ENCODE results near the gene CRY1.

CRY1 gene

GRCh38 chr12:106971065-106971464, 122.3 kb downstream of the CRY1 start:
- no peak overlapping the region for H3K4me3 ChIP-seq (ENCODE audit: low read depth, low read length)

GRCh38 chr12:106964526-106964925, 128.8 kb downstream of the CRY1 start:
- no peak overlapping the region for H3K4me3 ChIP-seq (ENCODE audit: low read depth, low read length)

GRCh38 chr12:106962286-106962685, 131.1 kb downstream of the CRY1 start:
- H3K4me3 ChIP-seq (ENCODE audit: low read depth, low read length): no peak overlapping the region

- no peak overlapping the region for H3K4me3 ChIP-seq (ENCODE audit: low read depth, low read length)
These were observed 132.9 kb downstream of the CRY1 start for GRCh38 chr12:106960443-106960842.

- no peak overlapping the region for H3K4me3 ChIP-seq (ENCODE audit: low read depth, low read length)
These were observed 135.8 kb downstream of the CRY1 start for GRCh38 chr12:106957583-106957982.

- H3K4me3 ChIP-seq (ENCODE audit: low read depth, low read length): peak overlapping the region; percentile 86
These were observed 137.2 kb downstream of the CRY1 start for GRCh38 chr12:106956048-106956578.

- H3K4me3 ChIP-seq (ENCODE audit: low read depth, low read length): peak within 1 kb of the TSS; percentile 86
These were observed 137.8 kb downstream of the CRY1 start, which contains the start of gene TMEM263 for GRCh38 chr12:106955377-106956047. TMEM263 (plus strand) TSS chr12:106955907; CDS start chr12:106967117, 11,210 bp downstream.

GRCh38 chr12:106954462-106955376, 138.6 kb downstream of the CRY1 start:
- H3K4me3 ChIP-seq (ENCODE audit: low read depth, low read length): peak overlapping the region; percentile 47

DNA sequence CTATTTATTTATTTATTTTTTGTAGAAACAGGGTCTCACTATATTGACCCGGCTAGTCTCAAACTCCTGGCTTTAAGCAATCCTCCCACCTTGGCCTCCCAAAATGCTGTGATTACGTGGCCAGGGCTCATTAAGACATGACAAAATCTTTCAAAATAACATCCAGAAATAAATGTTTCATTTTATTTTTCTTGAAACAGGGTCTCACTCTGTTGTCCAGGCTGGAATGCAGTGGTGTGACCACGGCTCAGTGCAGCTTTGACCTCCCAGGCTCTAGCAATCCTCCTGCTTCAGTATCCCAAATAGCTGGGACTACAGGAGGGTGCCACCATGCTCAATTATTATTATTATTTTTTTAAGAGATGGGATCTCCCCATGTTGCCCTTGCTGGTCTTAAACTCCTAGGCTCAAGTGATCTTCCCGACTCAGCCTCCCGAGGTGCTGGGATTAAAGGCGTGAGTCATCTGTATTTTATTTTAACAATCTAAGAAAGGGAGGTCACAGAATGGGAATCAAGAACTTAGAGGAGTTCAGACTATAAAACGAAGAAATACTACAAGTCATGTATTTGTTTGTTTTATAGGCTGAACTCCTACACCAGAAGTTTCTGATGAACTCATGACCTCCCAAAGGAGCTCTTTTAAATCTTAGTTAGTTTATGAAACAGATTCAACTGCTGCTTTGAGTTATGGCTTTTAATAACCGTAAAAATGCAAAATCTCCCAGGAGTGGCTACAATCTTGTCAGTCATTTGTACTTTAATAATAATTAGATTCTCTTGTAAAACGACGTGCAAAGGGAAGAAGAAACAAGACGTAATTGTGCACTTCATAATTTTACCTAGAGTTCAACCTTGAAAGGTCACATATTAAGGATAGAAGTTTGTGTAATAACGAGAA, 139.7 kb downstream of the CRY1 start:
- H3K4me3 ChIP-seq (ENCODE audit: low read depth, low read length): no peak overlapping the region

DNA sequence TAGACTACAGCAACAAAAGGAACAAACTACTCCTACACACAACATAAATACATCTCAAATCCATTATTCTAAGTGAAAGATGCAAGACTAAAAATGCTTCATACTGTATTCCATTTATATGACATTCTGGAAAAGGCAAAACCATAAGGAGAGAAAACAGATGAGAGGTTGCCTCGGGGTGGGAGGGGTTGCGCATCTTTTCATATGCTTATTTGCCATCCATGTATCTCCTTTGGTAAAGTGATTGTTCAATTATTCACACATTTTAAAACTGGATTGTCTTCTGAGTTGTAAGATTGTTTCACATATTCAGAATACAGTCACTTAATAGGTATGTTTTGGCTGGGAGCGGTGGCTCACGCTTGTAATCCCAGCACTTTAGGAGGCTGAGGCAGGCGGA, 142.8 kb downstream of the CRY1 start:
- no peak overlapping the region for H3K4me3 ChIP-seq (ENCODE audit: low read depth, low read length)

- H3K4me3 ChIP-seq (ENCODE audit: low read depth, low read length): no peak overlapping the region
These were observed 145.9 kb downstream of the CRY1 start for GRCh38 chr12:106947461-106947860.

GRCh38 chr12:106945261-106945851, 148.0 kb downstream of the CRY1 start:
- no peak overlapping the region for H3K4me3 ChIP-seq (ENCODE audit: low read depth, low read length)

DNA sequence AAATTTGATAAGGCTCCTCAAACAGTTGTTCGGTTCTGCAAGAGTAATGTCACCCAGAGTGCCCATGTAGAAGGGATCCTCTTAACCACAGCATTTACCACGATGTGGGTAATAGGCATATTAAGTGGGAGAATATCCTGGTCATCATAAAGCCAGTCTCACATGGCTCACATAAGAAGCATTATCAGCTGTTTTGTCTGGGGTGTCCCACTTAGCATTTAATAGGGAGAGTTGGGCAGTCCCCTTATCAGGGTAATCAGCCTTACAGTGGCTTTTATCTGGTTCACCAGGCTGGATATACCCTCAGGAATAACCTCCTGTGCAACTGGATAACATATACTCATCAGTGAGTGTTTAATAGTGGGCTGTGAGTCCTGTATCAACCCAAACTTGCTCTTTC, 150.6 kb downstream of the CRY1 start:
- no peak overlapping the region for H3K4me3 ChIP-seq (ENCODE audit: low read depth, low read length)

- H3K4me3 ChIP-seq (ENCODE audit: low read depth, low read length): no peak overlapping the region
These were observed 151.7 kb downstream of the CRY1 start for GRCh38 chr12:106941481-106942156.
